Hematopoietic multipotent progenitor cell treated with erythropoietin and hydrocortisone succinate and interleukin-3 and kit ligand, for 15 days (in vitro differentiated cells): ENCODE measurements around the gene STX8.
"Not testable (repeated sequence)": the region's sequence is repeated elsewhere in the genome, so short reads cannot be mapped to it uniquely, and the experiment has no call there.

Experiments
- DNase-seq: peaks from one replicate; pipeline ENCODE4 v3.0.0-alpha.2; 2015; ENCODE audit warnings: low spot score

The STX8 gene

DNA sequence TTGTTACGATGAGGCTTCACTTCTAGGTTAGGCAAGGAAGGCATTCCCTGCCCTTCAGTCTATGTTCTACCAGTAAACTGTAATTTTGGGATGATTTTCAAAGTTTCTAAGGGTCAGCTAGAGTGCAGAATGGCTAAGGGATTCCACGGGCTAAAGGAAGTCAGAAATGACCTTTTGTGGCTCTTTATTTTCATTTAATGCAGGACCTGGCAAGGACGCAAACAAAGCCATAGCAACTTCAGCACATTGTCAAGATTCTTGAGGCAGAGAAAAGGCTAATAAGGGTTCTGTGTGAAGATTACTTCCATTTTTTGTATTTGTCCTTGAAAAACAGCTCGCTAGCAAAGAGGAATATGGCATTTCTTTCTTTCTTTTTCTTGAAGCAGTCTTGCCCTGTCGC lies 76.6 kb downstream of the STX8 start:
- no peak for DNase-seq

DNA sequence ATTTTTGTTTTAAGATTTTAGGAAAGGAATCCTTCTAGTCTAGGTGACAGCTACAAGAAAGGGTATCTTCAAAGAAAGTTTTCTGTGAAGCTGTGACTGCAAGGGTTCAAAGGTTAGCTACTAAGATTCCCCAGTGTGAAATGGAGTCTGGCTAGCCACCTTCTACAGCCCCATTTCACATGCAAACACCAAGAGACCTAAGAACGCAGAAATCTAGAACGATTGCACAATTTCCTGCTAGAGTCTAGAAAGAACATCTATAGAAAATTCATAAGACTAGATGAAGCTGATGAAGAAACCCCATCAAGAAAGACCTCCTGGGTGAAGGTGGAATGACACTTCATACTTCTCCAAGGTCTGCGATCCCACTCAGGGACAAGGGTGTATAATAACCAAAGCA lies 77.1 kb downstream of the STX8 start:
- DNase-seq = no peak

DNA sequence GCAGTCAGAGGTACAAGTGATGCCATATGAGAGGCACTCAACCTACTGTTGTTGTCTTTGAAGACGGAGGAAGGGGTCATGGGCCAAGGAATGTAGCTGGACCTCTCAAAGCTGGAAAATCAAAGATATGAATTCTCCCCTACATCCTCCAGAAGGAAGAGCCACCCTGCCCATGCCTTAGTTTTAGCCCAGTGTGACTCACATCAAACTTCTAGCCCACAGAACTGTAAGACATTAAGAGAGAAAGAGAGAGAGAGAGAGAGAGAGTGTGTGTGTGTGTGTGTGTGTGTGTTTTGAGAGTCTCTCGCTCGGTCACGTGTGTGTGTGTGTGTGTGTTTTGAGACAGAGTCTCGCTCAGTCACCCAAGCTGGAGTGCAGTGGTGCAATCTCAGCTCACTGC lies 87.1 kb downstream of the STX8 start:
- no peak for DNase-seq

DNA sequence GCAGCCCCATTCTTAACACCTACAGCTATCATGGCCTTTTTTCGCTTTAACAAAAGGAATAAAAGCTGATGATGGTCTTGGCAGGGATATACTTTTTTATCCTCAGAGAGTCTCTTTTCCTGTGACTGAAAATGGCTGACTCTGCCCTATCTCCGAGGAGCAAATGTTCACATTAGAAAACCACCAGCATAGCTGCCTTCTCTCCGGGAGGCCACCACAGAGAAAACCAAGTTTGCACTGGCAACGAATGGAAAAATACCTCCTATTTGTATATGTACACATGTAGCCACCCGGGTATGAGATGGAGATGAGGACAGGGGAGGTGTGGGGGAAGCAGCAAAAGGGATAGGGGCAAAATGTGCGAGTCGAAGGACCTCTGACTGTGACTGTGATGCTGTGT lies 88.2 kb downstream of the STX8 start:
- DNase-seq = no peak

DNA sequence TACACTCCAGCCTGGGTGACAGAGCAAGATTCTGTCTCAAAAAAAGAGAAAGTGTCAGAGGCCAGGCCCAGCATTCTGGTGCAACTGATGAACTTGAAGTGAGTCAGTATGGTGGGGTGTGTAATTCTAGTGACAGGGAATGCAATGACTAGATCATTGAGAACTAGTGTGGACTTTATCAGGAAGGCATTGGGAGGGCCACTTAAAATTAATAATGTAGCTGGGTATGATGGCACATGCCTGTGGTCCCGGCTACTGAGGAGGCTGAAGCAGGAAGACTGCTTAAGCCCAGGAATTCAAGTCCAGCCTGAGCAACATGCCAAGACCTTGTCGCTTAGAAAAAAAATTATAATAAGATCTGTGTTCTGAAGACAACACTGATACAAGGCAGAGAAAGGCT lies 90.8 kb downstream of the STX8 start:
- no peak for DNase-seq

DNA sequence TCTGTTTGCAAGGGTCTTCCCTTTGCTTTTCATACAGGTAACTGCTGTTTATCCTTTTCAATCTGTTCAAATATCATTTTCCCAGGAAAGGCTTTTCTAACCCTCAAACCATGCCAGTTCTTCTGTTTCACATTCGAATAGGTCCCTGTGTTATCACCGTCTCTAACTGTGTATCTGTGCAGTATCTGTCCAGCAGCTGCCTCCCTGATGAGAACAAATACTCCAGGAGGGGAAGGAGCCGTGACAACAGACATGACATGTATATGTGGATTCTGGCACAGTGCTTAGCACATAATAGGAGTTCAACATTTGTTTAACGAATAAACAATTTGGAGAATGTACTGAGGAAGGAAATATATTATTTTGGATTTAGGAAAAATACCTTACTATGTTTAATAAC lies 95.7 kb downstream of the STX8 start:
- no peak for DNase-seq

DNA sequence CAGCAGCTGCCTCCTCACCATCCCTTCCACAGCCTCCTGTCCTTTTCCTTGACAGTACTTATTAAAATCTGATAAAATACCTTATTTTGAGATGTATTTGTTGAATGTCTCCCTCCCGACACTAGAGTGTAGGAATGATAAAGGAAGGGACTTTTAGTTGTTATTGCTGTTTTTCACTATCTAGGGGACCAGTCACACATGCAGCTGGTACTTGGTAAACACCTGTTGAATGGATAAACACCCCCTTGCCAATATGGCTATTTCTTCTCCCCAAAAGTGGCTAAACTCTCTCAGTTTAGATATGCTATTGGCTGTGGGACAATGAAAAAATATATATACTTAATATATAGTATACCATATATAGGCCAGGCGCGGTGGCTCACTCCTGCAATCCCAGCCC lies 96.7 kb downstream of the STX8 start:
- no peak for DNase-seq

DNA sequence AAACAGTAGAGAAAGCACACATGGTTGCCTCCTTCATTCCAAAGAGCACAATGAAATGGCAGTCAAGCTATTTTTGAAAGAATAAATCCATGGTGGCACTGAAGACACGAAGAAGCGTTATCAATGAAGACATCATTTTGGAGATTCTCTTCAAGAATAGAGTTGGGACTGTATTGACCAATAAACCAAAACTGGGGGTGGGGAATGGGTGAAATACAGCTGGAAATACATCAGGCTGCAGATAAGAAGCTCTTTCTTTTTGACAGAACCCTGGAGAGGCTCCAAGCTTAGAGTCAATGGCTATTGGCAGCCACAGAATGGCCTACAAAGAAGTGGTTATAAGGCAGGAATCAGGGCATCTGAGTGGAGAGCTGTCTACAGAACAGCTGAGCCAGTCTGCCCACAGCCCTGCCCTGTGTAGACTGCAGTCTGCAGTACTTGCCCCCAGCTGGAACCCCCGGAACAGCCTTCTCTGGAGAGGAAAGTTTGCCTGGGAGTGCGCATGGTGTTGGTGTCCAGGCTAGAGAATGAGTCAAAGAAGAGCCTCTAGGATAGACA lies 100.4 kb downstream of the STX8 start:
- no peak for DNase-seq

DNA sequence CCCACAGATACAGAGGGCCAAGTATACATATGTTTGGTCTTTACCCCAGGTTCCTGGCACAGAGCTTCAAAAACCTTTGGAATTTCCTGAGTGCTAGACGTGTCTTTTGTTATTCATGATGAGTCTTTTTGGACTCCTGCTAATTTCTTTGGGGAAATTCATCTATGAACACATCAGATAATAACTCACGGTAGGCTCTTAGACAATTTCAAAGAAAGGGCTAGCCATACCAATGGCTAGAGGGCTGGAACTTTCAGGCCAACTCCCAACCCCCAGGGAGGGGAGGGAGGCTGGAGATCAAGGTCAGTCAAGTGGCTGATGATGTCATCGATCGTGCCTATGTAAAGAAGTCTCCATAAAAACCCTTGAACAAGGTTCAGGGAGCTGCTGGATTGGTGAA lies 101.9 kb downstream of the STX8 start:
- no peak for DNase-seq

DNA sequence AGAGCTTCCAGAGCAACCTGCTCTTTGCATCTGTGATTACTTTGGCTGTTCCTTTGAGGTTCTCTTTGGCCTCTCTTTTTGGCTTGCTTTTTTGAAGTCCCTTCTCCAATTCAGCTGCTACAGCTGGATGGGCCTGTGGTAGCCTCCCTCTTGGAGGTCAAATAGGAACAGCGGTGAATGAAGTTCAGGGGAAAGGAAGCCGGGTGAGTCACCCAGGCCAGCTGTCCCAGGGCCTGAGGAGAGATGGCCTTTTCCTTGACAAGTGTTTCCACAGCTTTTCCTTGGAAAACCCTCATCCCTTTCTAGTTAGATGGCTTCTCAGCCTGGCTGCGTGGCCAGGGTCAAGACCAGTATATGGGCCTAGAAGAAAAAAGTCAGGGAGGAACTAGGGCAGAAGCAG lies 103.1 kb downstream of the STX8 start:
- no peak for DNase-seq

DNA sequence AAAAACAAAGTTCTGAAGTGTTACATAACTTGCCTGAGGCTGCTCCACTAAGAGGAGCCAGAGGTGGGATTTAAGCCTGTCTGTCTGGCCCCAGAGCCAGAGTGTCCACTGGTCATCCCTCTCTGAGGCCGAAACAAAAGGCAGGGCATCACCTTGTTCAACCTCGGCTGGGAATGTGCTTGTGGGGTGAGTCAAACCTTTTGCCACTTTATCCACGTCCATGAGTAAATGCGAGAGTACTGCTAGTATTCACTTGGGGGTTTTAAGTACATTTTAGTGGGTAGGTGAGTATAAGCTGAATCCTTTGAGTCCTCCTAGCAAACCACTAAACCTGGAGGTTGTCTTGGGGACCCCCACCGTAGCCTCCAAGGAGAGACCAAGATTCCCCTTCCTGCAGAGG lies 103.5 kb downstream of the STX8 start:
- no peak for DNase-seq

DNA sequence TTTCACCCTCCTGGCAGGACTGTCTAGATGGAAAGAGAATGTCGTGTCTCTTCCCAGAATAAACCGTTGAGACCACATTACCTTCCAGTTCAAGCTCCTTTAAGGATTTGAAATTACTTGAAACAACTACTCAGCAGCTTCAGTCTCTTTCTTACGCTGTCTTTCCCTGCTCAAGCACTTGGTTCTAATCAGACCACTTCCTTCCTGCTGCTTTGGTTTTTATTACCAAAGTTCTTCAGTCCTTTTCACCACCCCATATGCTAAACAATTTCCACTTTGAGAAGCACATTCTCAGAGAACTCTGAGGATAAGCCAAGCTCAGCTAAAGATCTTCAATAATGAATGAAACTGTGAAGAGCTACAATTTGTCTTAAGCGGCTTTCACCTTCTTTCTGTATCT lies 105.4 kb downstream of the STX8 start:
- no peak for DNase-seq

DNA sequence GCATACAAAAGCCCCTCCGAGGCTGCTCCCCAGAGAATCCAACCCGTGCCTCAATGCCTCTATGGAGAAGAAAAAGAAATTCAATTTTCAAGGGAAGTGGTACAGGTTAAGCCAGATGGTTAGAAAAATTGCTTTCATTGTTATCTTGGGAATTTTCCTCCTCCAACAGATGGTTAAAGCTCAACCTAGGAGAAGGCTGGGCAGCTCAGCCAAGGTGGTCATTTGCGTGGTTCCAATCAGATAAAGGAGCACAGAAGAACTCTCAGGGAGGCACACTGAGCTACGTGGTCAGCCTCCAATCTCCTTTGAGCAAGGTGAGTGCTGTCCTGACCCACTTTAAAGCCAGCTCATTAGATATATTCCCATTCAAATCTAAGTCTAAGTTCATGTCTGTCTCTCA lies 106.7 kb downstream of the STX8 start:
- no peak for DNase-seq

DNA sequence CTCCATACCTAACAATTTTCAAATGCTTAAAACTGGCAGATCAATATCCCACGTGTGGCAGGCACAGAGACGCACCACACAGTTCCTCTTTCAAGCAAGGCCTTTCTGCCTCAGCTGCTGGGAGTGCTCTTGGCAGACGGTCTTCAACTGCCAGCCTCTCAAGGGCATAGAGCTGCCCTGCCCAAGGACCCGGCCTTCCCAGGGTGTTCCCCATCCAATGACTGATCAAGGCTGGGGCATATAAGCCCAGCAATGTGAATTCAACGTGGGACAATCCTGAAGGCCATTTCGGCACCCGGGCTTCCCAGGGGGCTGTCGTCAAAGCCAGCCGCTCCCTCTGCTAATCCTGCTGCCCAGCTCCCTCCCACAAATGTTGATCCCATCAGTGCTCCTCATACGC lies 107.1 kb downstream of the STX8 start:
- DNase-seq = no peak

DNA sequence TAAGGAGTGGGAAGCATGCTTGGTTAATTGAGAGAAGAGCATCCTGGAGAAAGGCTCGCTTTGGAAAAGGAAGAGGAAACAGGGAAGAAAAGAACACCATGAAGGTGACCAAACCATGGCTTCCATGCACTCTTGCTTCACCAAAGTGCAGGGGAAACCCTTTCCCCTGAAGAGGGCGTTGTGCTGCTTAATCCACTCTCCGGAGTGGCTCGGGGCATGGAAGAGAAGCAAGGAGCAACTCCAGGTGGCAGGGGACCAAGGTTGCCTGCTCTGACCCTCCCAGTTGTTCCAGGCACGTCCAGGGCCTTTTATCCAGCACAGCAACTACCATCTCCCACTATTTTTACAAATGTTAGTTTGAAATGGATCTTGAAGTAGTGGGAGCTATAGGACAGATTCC lies 108.1 kb downstream of the STX8 start:
- no peak for DNase-seq

DNA sequence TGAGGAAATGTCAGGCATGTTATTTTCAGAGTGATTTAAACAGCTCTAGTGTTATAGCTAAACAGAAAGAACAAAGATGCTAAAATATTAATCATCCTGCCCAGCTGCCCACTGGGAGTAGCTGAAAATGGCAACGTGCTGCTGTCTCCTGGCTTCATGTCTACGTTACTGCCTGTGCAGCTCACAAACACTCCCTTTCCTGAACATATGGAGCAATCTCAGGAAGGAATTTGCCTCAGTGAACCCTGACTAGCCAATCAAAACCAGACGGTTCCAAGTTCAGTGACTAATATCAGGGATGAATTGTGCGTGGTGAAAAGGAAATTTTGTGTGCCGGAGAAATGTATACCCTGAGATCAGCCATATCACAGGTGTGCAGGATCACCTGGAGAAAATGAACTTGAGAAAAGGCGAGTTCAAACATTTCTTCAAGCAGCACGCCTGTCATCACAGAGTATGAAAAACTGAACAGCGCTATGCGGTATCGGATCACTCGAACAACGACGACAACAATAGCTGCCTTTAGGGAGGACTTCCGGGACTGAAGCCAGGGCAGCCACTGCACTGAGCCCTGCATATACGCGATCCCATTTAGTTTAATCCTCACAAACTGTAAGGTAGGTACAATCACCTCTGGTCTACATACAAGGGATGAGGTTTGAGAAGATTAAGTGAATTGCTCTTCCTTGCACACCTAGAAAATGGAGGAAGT lies 110.3 kb downstream of the STX8 start:
- DNase-seq = no peak

DNA sequence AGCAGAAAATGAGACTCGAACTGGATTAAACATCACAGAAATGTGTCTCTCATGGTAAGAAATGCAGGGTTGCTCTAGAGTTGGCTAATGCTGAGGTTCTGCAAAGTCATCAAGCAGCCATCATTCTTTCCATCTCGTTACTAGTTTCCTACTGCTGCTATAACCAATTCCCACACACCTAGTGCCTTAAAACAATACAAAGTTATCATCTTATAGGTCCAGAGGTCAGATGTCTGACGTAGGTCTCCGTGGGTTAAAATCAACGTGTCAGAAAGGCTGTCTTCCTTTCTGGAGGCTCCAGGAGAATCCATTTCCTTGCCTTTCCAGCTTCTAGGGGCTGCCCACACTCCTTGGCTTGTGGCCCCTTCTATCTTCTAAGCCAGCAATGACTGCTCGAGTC lies 118.6 kb downstream of the STX8 start:
- DNase-seq = no peak

DNA sequence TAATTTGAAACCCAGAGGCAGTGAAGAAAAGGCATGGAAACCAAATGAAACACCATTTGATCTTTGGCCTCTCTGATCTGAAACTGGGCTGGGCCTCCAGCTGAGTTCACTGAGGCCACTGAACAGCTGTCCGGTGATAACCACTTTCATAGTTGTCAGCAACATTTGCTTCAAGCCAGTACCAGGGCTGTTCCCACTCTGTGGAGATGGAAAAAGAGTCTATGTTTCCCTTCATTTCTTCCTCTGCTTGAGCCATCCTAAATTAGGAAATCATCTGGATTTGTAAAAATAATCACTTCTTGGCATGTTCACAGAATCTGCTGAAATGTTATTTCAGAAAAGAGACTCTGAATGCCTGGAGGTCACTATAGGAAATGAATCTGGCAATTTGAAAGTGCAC lies 119.3 kb downstream of the STX8 start:
- DNase-seq = no peak

DNA sequence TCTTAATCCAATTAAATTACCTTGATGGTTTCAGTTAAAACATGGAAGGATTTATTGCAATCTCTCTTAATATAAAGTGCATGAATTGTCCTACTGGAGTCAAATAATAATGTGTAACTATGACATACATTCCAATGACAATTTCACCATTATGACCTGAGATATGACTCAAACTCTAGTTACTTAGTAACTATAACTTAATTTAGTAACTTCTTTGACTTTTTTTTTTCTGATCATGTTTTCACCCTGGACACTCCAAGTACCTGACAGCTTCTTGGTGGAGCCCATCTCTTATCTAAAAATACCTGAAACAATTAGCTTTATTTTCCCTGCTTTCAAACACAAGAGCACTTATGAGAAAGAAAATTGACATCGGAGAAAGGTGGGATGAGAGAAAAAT lies 123.7 kb downstream of the STX8 start:
- no peak for DNase-seq

DNA sequence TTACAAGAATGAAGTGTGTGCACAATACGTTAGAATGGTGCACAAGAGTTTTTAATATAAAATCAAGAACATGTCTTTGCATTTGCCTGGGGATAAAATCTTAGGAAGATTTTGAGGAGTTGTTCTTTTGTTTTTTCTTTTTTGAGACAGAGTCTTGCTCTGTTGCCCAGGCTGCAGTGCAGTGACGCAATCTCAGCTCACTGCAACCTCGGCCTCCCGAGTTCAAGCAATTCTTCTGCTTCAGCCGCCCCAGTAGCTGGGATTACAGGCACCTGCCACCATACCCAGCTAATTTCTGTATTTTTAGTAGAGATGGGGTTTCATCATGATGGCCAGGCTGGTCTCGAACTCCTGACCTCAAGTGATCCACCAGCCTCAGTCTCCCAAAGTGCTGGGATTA lies 128.3 kb downstream of the STX8 start:
- DNase-seq = not testable (repeated sequence)

DNA sequence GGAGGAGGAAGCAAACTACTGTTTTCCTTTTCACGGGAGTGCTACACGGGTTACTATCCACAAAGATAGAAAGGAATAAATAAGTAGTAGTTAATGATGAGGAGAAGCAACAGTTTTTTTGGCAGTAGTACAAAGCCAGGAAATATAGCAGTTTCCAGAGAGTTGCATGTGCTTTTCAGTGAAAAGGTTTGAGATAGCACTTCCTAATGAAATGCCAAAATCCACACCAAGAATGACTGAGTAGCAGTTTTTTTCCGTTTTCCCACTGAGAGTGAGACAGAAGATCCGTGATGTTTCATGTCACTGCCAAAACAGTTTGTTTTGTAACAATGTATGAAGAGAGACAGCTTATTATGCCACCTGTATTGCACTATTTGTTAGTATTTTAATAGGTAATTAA lies 129.1 kb downstream of the STX8 start:
- no peak for DNase-seq

DNA sequence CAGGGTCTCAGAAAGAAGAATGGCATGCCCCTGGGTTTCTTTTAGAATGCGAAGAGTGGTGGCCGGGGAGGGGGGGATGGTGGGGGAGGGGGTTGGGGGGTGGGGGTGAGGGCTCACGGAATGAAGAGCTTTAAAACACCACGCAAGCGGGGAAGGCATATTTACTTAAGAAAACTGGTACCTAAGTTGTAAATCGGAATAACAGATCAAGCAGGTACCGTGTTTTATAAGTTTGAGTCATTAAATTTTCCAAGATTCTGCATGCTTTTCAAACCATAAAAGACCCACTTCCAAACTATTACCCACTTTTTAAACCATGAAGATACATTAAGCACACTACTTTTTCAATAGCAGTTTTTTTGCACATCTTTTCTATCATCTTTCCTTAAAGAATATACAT lies 130.2 kb downstream of the STX8 start:
- DNase-seq = no peak

DNA sequence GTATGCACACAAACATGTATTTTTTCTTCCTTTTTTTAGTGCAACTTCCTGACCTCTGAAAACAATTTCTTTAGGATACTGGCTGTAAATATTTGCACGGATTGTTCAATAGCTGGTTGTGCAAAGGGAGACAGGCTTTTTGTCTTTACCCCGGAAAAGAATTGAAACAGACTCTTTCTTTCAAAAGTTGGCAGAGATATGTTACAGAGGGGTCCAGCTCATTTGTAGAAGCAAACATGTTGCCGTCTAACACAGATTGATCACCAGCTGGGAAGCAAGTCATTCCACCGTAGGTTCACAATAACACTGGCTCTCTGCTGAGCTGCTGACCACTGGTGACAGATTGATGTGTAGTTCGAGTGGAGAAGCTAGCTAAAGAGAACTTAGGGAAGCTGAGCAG lies 130.9 kb downstream of the STX8 start:
- no peak for DNase-seq

DNA sequence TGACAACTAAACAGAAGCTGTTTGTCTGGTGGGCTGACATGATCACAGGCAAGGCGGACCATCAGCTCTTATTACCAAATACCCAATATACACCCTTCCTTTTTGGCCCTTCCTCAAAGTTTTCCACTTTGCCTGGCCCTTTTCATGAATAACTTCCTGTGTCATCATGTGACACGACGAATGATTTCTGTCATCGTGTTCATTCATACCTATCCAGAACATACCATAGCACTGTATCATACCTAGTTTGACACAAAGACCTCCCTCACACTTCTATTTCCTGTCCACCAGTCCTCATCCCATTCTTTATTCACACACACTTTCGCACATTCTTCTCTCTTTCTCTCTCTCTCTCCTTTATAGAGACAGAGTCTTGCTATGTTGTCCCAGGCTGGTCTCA lies 131.8 kb downstream of the STX8 start:
- DNase-seq = no peak

DNA sequence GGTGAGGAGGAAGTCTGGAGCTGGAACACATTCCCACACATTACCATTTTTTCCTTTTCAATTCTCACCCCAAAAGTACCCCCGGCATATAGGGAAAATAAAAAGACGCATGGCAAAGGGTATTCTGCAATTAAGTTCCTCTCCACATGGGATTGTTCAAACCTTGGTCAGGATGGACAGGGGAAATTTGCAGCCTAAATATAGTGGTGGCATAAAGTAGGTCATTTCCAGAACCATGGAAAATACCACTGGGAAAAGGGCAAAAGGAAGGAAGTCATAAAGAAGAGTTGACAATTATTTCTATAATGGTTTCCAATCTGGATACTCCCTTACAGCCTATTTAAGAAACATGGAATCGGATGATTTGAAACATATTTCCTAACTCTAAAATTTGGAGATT lies 135.8 kb downstream of the STX8 start:
- no peak for DNase-seq
